ENCODE results near the gene KIF14. TPM values are rescaled to one million over a fixed set of nuclear protein-coding genes. Genes with fewer than 3 reads are reported as not detected.
"Not testable (repeated sequence)": the region's sequence is repeated elsewhere in the genome, so short reads cannot be mapped to it uniquely, and the experiment has no call there.

KIF14 gene
- total RNA-seq, 4 donors from 2014 or later, result 0.03 to 0.19 (median 0.07) TPM

DNA sequence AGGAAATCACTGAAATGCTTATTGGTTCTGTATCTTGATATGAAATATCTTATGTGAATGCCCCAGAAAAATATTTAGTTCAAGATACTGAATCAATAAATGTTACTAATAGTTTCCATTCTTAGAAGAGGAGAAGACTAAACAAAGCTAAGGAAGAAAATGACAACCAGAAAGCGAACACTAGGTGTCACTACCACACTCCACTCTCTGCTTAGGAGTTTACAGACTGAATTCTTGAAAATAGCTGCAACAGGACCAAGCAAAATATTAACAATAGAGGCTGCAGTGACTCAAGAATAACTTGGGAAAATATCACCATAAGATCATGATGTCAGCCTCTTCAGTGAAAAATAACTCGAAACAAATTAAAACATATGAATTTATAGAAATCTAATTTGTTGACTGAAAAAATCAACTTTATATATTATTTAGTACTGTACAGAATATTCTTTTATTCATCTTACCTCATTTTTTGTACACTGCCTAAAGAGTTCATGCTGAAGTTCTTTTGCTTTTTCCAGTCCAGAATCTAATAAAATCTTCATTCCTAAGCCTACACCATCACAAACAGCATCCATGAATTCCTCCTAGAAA is 61.6 kb downstream of the KIF14 start:
- in situ Hi-C loops (cut with MboI; ENCODE audit: low sequenced_read_pairs in 4 of 4), result no loop called here
- Histone ChIP-seq H3K27ac (no peak overlapping the region), H3K9me3 (no peaks in the 10 kb centered on the region), H3K36me3 (no peaks in the 10 kb centered on the region), H3K4me1 (no peaks in the 10 kb centered on the region), H3K4me3 (no peak overlapping the region), H3K27me3 (no peaks in the 10 kb centered on the region)
- DNase-seq (no peak), ATAC-seq (no peak)
- intact Hi-C loops (cut with DNase I; ENCODE audit: low total_unique reads), result no loop called here
- no peak for TF ChIP-seq POLR2A (IDR thresholded peaks at IDR 0.05)
- TF ChIP-seq, protein P1, sequence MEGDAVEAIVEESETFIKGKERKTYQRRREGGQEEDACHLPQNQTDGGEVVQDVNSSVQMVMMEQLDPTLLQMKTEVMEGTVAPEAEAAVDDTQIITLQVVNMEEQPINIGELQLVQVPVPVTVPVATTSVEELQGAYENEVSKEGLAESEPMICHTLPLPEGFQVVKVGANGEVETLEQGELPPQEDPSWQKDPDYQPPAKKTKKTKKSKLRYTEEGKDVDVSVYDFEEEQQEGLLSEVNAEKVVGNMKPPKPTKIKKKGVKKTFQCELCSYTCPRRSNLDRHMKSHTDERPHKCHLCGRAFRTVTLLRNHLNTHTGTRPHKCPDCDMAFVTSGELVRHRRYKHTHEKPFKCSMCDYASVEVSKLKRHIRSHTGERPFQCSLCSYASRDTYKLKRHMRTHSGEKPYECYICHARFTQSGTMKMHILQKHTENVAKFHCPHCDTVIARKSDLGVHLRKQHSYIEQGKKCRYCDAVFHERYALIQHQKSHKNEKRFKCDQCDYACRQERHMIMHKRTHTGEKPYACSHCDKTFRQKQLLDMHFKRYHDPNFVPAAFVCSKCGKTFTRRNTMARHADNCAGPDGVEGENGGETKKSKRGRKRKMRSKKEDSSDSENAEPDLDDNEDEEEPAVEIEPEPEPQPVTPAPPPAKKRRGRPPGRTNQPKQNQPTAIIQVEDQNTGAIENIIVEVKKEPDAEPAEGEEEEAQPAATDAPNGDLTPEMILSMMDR (IDR thresholded peaks at IDR 0.05 in 4 of 5, conservative IDR thresholded peaks at IDR 0.05 in 1 of 5), result peak in 2 of 5 experiments; percentile 25 to 44

GRCh38 chr1:200556002-200556401 is 64.5 kb downstream of the KIF14 start:
- Histone ChIP-seq H3K4me1 (no peaks in the 10 kb centered on the region), H3K9me3 (no peaks in the 10 kb centered on the region), H3K27me3 (no peaks in the 10 kb centered on the region), H3K36me3 (no peaks in the 10 kb centered on the region), H3K4me3 (no peak overlapping the region), H3K27ac (no peak overlapping the region)
- TF ChIP-seq, protein P1 (IDR thresholded peaks at IDR 0.05 in 4 of 5, conservative IDR thresholded peaks at IDR 0.05 in 1 of 5), result no peak
- no peak for TF ChIP-seq POLR2A (IDR thresholded peaks at IDR 0.05)
- no peak for ATAC-seq
- in situ Hi-C loops (cut with MboI; ENCODE audit: low sequenced_read_pairs in 4 of 4), result no loop called here
- no peak for DNase-seq
- intact Hi-C loops (cut with DNase I; ENCODE audit: low total_unique reads), result no loop called here

- DNase-seq; in situ Hi-C loops (cut with MboI; ENCODE audit: low sequenced_read_pairs in 4 of 4): not testable (repeated sequence)
These were observed 67.8 kb downstream of the KIF14 start for GRCh38 chr1:200552737-200553136.

DNA sequence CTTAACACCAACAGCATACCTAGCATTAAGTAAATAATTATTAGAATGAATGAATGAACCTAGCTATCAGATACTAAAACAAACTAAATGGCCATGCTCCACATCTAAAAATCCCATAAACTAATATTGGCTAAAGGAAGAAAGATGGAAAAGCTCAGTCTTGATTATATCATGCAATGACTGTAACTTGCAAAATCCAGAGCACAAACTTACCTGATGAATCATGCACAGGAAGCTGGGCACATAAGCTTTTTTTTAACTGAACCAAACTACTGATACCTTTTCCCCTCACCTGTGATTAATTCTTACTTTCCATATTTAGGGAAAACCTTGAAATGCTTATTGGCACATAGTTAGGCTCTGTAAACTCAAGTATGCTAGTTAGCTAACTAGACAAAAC is 70.2 kb downstream of the KIF14 start:
- DNase-seq (no peak), ATAC-seq (no peak)
- no peaks in the 10 kb centered on the region for H3K27me3 ChIP-seq
- in situ Hi-C loops (cut with MboI; ENCODE audit: low sequenced_read_pairs in 4 of 4) (no loop called here), intact Hi-C loops (cut with DNase I; ENCODE audit: low total_unique reads) (no loop called here)
- H3K4me1 ChIP-seq, result no peaks in the 10 kb centered on the region
- no peak overlapping the region for H3K27ac ChIP-seq
- no peaks in the 10 kb centered on the region for H3K9me3 ChIP-seq
- no peaks in the 10 kb centered on the region for H3K36me3 ChIP-seq
- H3K4me3 ChIP-seq, result no peak overlapping the region
- TF ChIP-seq, protein P1 (IDR thresholded peaks at IDR 0.05 in 4 of 5, conservative IDR thresholded peaks at IDR 0.05 in 1 of 5), result no peak
- no peak for TF ChIP-seq POLR2A (IDR thresholded peaks at IDR 0.05)

More at GRCh38 chr1:200552737-200553136, 67.8 kb downstream of the KIF14 start:
- H3K9me3 ChIP-seq; H3K27me3 ChIP-seq; H3K36me3 ChIP-seq; H3K27ac ChIP-seq; H3K4me1 ChIP-seq; intact Hi-C loops (cut with DNase I; ENCODE audit: low total_unique reads); H3K4me3 ChIP-seq; ATAC-seq: not testable (repeated sequence)

- H3K27ac ChIP-seq, result no peak overlapping the region
- in situ Hi-C loops (cut with MboI; ENCODE audit: low sequenced_read_pairs in 4 of 4), result no loop called here
These were observed 73.2 kb downstream of the KIF14 start for GRCh38 chr1:200547386-200547785.

More at GRCh38 chr1:200547386-200547785, 73.2 kb downstream of the KIF14 start:
- Histone ChIP-seq H3K9me3 (no peaks in the 10 kb centered on the region), H3K4me1 (no peaks in the 10 kb centered on the region), H3K27me3 (no peaks in the 10 kb centered on the region), H3K4me3 (no peak overlapping the region), H3K36me3 (no peaks in the 10 kb centered on the region)
- TF ChIP-seq, protein P1 (IDR thresholded peaks at IDR 0.05 in 4 of 5, conservative IDR thresholded peaks at IDR 0.05 in 1 of 5), result no peak
- DNase-seq (no peak), ATAC-seq (no peak)
- intact Hi-C loops (cut with DNase I; ENCODE audit: low total_unique reads), result no loop called here
